Measurements from ENCODE around the gene GPR180.

GPR180 gene

DNA sequence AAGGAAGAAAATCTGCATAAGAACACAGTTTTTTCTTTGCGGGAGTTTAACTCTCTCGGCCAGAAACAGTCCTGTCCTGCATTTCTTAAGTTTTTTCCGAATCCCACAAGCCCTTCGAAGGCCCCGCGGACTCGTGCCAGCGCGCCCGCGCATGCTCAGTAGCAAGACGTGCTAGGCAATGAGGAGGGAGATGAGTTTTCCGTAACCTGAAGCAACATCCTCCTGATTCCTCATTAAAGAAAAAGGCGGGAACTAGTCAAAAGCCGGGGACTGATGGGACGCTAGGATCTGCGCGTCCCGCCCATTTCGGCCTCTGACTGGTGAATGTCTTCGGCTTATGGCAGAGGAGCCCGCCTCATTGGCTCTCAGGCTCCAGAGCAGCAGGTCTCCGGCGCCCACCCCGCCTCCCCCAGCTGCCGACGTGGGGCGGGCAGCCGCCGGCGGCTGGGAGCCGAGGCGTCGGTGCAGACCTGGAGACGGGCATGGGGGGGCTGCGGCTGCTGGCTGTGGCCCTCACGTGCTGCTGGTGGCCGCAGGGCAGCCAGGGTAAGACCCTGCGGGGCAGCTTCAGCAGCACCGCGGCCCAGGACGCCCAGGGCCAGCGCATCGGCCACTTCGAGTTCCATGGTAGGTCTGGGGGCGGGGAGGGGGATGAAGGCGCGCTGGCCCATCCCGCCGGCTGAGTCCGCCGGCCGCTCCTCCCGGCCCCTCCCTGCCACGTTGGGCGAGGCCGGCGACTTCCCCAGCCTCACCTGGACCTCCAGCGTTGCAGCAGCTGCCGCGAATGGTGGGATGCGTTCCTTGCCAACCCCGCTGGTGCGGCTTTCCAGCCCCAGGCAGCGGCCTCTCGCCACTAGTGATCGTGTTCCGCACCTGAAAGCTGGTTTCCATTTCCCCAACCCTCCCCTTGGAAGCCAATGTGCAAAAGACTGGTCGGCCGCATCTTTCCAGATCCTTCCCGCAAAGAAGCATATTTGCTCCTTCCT is at the start of gene GPR180:
Gene GPR180 (plus strand): TSS at position 412 of the 986 bp plus-strand sequence. CDS start 71 bp downstream, at position 483.
- peak; percentile 89 to 92 for DNase-seq

DNA sequence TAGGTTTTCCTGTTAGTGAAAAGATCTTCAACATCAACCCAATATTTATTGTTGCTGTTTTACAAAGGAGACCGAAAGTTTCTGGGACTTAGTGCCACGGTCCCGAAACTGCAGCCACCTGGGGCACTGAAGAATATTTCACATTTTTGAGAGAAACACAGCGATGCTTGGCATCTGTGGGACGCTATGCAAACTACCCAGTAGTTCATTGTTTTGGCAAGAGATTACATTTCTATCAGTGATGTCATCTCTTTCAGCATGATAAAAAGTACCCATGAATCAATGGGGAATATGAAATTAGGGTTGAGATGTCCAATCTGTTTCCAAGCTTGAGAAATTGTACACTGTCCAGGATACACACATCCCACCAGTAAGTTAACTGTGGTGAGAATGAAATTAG is 49.6 kb upstream of the GPR180 start:
- no peak for DNase-seq

- no peak for DNase-seq
Measured at GRCh38 chr13:94553766-94554165, 47.9 kb upstream of the GPR180 start.

GRCh38 chr13:94556041-94556440 is 45.6 kb upstream of the GPR180 start:
- DNase-seq: no peak

DNA sequence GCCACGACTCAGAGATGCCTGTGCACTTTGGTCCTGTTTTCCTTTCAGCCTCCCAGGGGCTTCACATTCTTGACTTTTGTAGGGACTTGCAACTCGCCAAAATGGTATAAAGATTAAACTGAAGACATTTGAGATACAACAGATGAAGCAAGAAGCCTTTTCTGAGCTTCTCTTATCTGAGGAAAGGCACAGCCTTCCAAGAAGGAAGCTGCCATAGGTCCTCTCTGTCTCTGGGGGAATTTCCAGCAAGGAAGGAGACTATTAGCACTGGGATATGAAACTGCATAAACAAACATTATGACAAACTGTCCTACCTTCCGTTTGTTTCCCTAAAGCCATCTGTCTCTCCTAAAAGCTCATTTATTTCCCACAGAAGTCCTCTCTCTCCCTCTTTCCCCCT is 45.0 kb upstream of the GPR180 start:
- no peak for DNase-seq

DNA sequence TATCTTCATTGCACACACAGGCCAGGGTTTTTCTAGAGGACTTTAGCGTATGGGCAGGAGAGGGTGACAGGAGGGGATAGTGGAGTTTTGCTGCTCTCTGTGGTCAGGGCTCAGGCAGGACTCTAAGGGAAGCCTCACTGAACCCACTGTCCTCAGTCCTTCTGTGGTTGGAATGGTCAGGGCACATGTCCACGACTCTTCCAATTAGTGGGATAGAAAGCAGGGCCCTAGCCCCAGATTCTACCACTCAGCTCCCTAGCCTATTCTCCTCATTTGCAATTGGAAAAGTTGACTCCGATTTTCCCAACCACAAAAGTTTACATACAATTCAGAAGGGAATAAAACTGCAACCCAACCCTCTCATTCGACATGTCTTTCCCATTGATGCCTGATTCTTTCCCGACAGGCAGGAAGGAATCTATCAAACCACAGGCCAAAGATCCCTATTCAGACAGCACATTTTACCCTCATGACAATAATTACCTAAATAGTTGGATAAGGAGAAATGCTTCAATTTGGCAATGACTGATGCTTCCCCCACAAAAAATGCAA is 43.9 kb upstream of the GPR180 start:
- no peak for DNase-seq

DNA sequence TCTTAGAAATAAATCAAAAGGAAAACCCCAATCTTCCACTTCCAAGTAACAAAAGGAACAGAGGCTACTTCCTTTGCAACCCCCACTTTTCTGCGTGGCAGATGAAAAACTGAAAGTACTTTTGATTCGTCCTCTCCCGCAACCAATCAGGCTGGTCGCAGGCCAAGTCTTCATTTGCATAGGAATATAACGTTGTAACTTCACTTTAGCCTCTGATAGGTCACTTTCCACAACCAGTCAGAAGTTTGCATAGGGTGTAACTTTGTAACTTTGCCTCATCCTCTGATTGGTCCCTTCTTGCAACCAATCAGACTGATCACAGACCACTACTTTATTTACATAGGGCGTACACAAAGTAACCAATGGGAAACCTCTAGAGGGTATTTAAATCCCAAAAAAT is 42.9 kb upstream of the GPR180 start:
- DNase-seq: no peak

DNA sequence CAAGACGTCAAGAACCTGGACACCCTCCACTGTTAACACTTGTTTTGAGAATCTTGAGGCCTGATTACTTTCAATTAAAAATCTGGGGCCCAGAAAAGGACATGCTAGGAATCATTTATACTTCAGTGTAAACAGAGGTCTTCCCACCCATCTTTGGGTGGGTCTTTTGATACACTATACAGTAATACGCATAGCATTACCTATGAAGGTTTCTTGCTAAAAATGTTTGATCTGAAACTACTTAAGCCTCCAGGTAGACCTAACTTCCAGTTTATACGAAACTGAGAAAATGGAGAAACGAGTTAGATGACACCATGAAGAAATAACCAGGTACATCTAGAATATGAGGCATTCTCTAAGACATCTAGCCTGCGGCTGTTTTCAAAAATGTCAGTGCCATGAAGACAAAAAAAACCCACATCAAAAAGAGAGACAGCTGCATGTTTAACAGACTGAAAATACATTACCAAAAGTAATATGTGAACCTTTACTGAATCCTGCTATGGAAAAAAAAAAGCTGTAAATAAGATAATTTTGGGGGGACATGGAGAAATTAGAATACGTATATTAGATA is 42.3 kb upstream of the GPR180 start:
- DNase-seq: no peak

DNA sequence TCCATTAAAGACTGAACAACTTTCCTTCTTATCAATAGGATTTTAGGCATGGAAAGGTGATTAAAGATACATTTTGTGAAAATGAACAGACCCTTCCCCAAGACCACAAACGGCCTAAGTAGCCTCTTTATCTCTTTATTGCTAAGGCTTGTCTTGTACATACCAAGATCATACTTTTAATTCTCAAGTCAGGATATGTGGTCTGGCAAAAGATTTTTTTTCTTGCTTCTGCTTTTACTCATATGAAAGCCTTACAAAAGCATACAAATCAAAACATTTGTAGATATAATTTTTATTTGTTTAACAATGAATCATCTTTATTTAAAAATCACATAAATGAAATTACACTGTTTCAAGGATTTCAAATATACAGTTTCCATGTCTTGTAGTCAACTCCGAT is 41.5 kb upstream of the GPR180 start:
- no peak for DNase-seq

GRCh38 chr13:94561126-94561525 is 40.5 kb upstream of the GPR180 start:
- DNase-seq: no peak

- no peak for DNase-seq
Measured at GRCh38 chr13:94567581-94567980, 34.1 kb upstream of the GPR180 start.

GRCh38 chr13:94568443-94568842 is 33.2 kb upstream of the GPR180 start:
- DNase-seq: no peak

GRCh38 chr13:94569615-94570014 is 32.0 kb upstream of the GPR180 start:
- no peak for DNase-seq

GRCh38 chr13:94579063-94579462 is 22.6 kb upstream of the GPR180 start:
- DNase-seq: no peak

DNA sequence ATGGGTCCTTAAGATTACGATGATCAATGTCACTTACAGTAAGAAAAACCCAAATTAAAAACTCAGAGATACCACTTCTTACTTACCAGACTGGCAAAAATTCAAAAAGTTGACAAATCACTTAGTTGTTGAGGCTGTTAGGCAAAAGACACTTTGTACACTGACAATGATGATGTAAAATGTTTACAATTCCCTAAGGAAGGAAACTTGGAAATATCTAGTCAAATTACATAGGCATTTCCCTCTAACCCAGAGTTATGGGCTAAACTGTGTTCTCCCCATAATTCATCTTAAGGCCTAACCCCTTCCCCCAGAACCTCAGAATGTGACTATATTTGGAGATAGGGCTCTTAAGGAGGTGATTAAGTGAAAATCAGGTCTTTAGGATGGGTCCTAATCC is 17.7 kb upstream of the GPR180 start:
- DNase-seq: no peak

- DNase-seq: no peak
Measured at GRCh38 chr13:94585543-94586101, 16.0 kb upstream of the GPR180 start.

DNA sequence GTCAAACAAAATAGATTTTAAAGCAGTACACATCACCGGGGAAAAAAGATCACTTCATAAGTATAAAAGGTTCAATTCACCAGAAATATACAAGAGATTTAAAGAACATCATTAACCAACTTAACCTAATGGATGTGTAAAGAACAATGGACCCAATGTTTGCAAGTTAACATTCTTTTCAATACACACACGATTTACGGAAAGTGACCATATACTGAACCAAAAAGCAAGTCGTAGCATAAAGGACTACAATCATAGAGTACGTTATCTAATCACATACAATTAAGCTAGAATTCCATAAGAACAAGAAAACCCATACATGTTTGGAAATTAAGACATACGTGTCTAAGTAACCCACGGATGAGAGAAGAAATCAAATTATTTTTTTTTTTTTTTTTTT is 15.3 kb upstream of the GPR180 start:
- no peak for DNase-seq

- DNase-seq: no peak
Measured at GRCh38 chr13:94588541-94588940, 13.1 kb upstream of the GPR180 start.

GRCh38 chr13:94590744-94591143 is 10.9 kb upstream of the GPR180 start:
- no peak for DNase-seq

DNA sequence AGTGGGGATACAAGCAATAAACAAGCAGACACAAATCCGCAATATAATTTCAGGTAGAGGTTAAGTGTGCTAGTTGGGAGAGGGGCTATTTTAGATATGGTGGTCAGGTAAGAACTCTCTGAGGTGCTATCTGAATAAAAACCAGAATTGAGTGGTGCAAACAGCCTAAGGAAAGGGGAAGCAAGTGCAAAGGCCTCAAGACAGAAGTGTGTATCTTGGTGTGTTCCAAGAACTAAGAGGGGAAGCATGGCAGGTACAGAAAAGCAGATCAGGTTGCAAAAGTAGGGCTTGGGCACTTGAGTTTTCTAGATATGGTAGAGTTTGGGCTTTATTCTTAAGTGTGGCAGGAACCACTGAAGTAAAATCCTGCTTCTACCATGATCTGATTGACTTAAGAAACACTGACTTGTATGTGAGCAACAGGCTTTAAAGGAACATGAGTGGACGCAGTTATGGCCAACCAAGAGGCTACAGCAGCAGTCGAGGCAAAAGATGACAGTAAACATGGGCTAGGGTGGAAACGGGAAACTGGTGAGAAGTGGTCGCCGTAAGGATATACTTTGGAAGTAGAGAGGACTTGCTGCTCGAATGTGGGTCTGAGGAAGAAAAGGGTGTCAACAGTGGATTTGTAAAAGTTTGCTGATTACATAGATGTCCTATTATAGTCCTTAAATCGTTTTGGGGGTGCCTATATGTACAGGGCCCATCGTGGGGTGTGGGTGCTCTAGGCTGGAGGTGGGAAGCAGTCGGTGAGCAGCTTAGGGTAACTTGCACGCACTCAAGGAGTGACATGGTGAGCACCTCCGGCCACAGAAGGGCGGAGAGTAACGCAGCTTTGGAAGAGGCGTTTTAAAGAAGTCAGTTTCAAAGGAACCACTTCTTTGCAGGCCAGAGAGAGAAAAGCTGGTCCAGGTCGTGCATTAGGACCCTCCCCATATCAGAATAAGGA is 6.4 kb upstream of the GPR180 start:
- peak; percentile 39 to 50 for DNase-seq

DNA sequence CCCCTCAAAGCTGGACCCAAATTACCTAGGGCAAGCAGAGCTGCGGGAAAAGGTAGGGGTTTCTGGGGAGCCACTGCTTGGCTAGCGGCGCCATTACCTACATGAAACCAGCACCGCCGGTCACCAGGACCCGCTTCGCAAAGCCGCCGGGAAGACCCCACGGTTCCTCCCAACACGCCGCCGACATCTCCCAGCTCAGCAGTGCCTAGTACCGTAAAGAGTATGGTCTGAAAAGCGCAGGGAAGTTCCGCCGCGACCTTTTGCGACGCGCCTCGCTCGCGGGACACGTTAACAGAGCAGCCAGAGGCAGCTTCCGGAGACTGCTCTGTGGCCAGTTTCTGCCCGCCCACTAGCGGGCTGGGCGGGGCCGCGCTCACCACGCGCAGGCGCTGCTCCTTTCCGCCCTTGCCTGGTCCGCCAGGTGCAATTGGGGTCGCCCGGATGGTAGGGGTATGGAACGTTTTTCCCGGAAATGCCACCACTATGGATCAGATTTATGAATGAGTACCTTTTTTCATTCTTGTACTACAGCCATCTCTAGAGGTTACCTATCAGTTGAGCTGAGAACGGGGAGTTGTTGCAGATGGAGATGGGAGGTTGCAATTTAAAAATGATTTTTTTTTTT is 5.6 kb upstream of the GPR180 start, which contains the start of gene TGDS:
Gene TGDS (minus strand): TSS at position 203 of the 625 bp plus-strand sequence. CDS start 16 bp downstream, at position 187.
- peak; percentile 88 to 90 for DNase-seq

DNA sequence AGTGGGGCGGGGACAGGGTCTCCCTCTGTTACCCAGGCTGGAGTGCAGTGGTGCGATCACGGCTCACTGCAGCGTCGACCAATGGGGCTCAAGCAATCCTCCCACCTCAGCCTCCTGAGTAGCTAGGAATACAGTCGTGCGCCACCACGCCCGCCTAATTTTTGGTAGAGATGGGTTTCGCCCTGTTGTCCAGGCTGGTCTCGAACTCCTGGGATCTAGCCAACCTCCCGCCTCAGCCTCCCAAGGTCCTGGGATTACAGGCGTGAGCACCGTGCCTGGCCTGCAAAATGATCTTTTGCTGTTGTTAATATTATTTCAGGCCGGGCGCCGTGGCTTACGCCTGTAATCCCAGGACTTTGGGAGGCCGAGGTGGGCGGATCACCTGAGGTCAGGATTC is 5.1 kb upstream of the GPR180 start:
- DNase-seq: no peak
